K562 (cell line): ENCODE results near the gene ZP3. TPM values are rescaled to one million over a fixed set of nuclear protein-coding genes. Genes with fewer than 3 reads are reported as not detected.

ENCODE experiments used
- ARID3B ChIP-seq: fragments of 250-450 bp; sonication (Bioruptor Pico); IDR thresholded peaks from 2 replicates; pipeline ENCODE4 v1.4.0; 2020; ENCODE audit warnings: borderline replicate concordance
- DACH1 ChIP-seq: fragments of 450-650 bp; IDR thresholded peaks from 2 replicates; pipeline ENCODE4 v1.6.1; 2018; ENCODE audit not compliant: partially characterized antibody
- HLTF ChIP-seq: fragments of 450-650 bp; IDR thresholded peaks from 2 replicates; pipeline ENCODE4 v1.6.1; 2016
- HOMEZ ChIP-seq: fragments of 250-450 bp; sonication (Bioruptor Pico); IDR thresholded peaks from 2 replicates; pipeline ENCODE4 v1.4.0; 2020; ENCODE audit warnings: mild to moderate bottlenecking, moderate library complexity
- MED1 ChIP-seq: sonication (generic); formaldehyde crosslinking; IDR thresholded peaks from 2 replicates; pipeline ENCODE4 v1.8.1; 2023; ENCODE audit warnings: missing genetic modification reagents, borderline replicate concordance
- MYC ChIP-seq, 2 experiments: fragments of 250-450 bp in 1 of 2; sonication (Bioruptor Pico) in 1 of 2; IDR thresholded peaks; 2 replicates each; pipeline versions ENCODE4 v1.5.1 to v1.6.1; 2012 to 2021; ENCODE audit warnings: low read depth in 2 of 2, borderline replicate concordance in 1 of 2, improper control_type of control experiment in 1 of 2, low read length in 1 of 2, mild to moderate bottlenecking in 1 of 2, moderate library complexity in 1 of 2
- MYNN ChIP-seq, 2 experiments: sonication (generic); formaldehyde crosslinking in 1 of 2; IDR thresholded peaks; 2 replicates each; pipeline versions ENCODE4 v1.5.0 to v1.6.1; 2016 to 2020; ENCODE audit warnings: antibody characterized with exemption in 1 of 2, missing genetic modification reagents in 1 of 2
- NCOA4 ChIP-seq: fragments of 450-650 bp; IDR thresholded peaks from 2 replicates; pipeline ENCODE4 v1.6.1; 2018; ENCODE audit warnings: mild to moderate bottlenecking; ENCODE audit not compliant: partially characterized antibody
- OTX1 ChIP-seq: fragments of 450-650 bp; formaldehyde crosslinking; IDR thresholded peaks from 2 replicates; pipeline ENCODE4 v1.4.0; 2022; ENCODE audit warnings: mild to moderate bottlenecking
- PHF21A ChIP-seq: fragments of 450-650 bp; IDR thresholded peaks from 2 replicates; pipeline ENCODE4 v1.6.1; 2017; ENCODE audit warnings: low read depth, borderline replicate concordance
- PHTF2 ChIP-seq: fragments of 250-450 bp; sonication (Bioruptor Pico); IDR thresholded peaks from 2 replicates; pipeline ENCODE4 v1.5.0; 2021; ENCODE audit warnings: mild to moderate bottlenecking
- RBM22 ChIP-seq: fragments of 200-400 bp; formaldehyde crosslinking; IDR thresholded peaks from 2 replicates; pipeline ENCODE4 v1.6.1; 2018; ENCODE audit warnings: low read length, low read depth; ENCODE audit not compliant: poor library complexity, severe bottlenecking
- RHOXF2B ChIP-seq: fragments of 250-450 bp; sonication (Bioruptor Pico); conservative IDR thresholded peaks from 2 replicates; pipeline ENCODE4 v1.5.1; 2021
- SIRT6 ChIP-seq: IDR thresholded peaks from one replicate; pipeline ENCODE4 v1.6.1; 2012; ENCODE audit warnings: low read depth, mild to moderate bottlenecking, control low read depth, inconsistent platforms, low read length, moderate library complexity
- SMARCA5 ChIP-seq: fragments of 450-650 bp; IDR thresholded peaks from 2 replicates; pipeline ENCODE4 v1.6.1; 2016
- SMC3 ChIP-seq: conservative IDR thresholded peaks from 2 replicates; pipeline ENCODE4 v1.6.1; 2011; ENCODE audit warnings: low read depth, low read length, improper control_type of control experiment; ENCODE audit not compliant: insufficient read depth
- SP2 ChIP-seq: IDR thresholded peaks from 2 replicates; pipeline ENCODE4 v1.6.1; 2011; ENCODE audit warnings: mild to moderate bottlenecking, low read depth, low read length, moderate library complexity; ENCODE audit not compliant: poor library complexity, severe bottlenecking; ENCODE audit errors: extremely low read depth
- SRSF7 ChIP-seq: fragments of 200-400 bp; formaldehyde crosslinking; optimal IDR thresholded peaks from 2 replicates; pipeline ENCODE3; 2017; ENCODE audit warnings: mild to moderate bottlenecking, low read depth, low read length
- TAF15 ChIP-seq: fragments of 200-400 bp; formaldehyde crosslinking; IDR thresholded peaks from 2 replicates; pipeline ENCODE4 v1.6.1; 2017; ENCODE audit warnings: mild to moderate bottlenecking, low read depth, low read length, moderate library complexity
- TAF9B ChIP-seq: fragments of 450-650 bp; IDR thresholded peaks from 2 replicates; pipeline ENCODE4 v1.6.1; 2018; ENCODE audit warnings: mild to moderate bottlenecking; ENCODE audit not compliant: partially characterized antibody
- TBP ChIP-seq: optimal IDR thresholded peaks from 2 replicates; pipeline ENCODE3; 2011; ENCODE audit warnings: low read depth, low read length, improper control_type of control experiment
- TCFL5 ChIP-seq: fragments of 250-450 bp; sonication (Bioruptor Pico); conservative IDR thresholded peaks from 2 replicates; pipeline ENCODE4 v1.6.1; 2021; ENCODE audit warnings: mild to moderate bottlenecking, moderate library complexity, matching md5 sums
- ZFP30 ChIP-seq: fragments of 250-450 bp; sonication (Bioruptor Pico); IDR thresholded peaks from 2 replicates; pipeline ENCODE4 v1.8.0; 2022; ENCODE audit warnings: moderate library complexity, mild to moderate bottlenecking, inconsistent platforms, borderline replicate concordance
- ZNF140 ChIP-seq: fragments of 250-450 bp; sonication (Bioruptor Pico); IDR thresholded peaks from 2 replicates; pipeline ENCODE4 v1.8.0; 2021; ENCODE audit warnings: moderate library complexity, mild to moderate bottlenecking, inconsistent platforms
- ZNF696 ChIP-seq: fragments of 250-450 bp; sonication (Bioruptor Pico); conservative IDR thresholded peaks from 2 replicates; pipeline ENCODE4 v1.4.0; 2020; ENCODE audit warnings: mild to moderate bottlenecking, moderate library complexity
- polyA plus RNA-seq, 8 experiments: library from polyadenylated mRNA; depleted of rRNA in 4 of 8; stranded (reverse) in 5 of 8; unstranded in 3 of 8; fragments of >200 nt; fragmentation: Nextera tagmentation in 2 of 8; fragmentation: Illumina TruSeq in 1 of 8; extraction: Ambion mirVana in 2 of 8; extraction: Trizol in 1 of 8; gene quantifications; 2 replicates each; pipeline versions ENCODE4 v1.2.1 to v1.2.3, GENCODE V29; 2011 to 2014; ENCODE audit warnings: inconsistent platforms in 1 of 8, missing spikeins in 1 of 8
- total RNA-seq, 7 experiments: library from RNA; depleted of rRNA in 6 of 7; stranded (reverse); fragments of >200 nt in 6 of 7; fragmentation: Illumina TruSeq in 2 of 7; extraction: Trizol in 2 of 7; gene quantifications; 2 replicates each; pipeline versions ENCODE4 v1.2.1 to v1.2.3, GENCODE V29; 2011 to 2021; ENCODE audit warnings: low replicate concordance in 1 of 7

The ZP3 gene
- total and polyA plus RNA-seq, 9 of the 15 experiments (the other 6 are each of a cell fraction or from before 2014, with no cell fraction given), result 1.4 to 3.8 (median 2.4) TPM

- no peak for TF ChIP-seq SIRT6
- no peak for TF ChIP-seq ZFP30 (CRISPR knock-in tag)
- TF ChIP-seq SMARCA5, result peak; percentile 37; the same call in 1 of the 2 replicates
- no peak for TF ChIP-seq TAF9B
- TF ChIP-seq HOMEZ (CRISPR knock-in tag), result no peak
- no peak for TF ChIP-seq SRSF7
- no peak for TF ChIP-seq ARID3B
- no peak for TF ChIP-seq HLTF
- no peak for TF ChIP-seq MED1
- no peak for TF ChIP-seq TCFL5 (CRISPR knock-in tag)
- TF ChIP-seq TAF15, result no peak
- TF ChIP-seq DACH1, result no peak
- TF ChIP-seq ZNF696 (CRISPR knock-in tag), result no peak
- TF ChIP-seq ZNF140 (CRISPR knock-in tag), result no peak
- 0 out of 2 replicates have a peak, but pooled peaks have one; percentile 73 for TF ChIP-seq OTX1 (CRISPR knock-in tag)
- TF ChIP-seq PHTF2 (CRISPR knock-in tag), result no peak
- TF ChIP-seq PHF21A, result peak; percentile 98; the same call in 1 of the 2 replicates
- TF ChIP-seq TBP, result no peak
- TF ChIP-seq RHOXF2B (CRISPR knock-in tag), result no peak
- TF ChIP-seq NCOA4, result no peak
- peak; percentile 32; the same call in 1 of the 2 replicates for TF ChIP-seq MYC (IDR thresholded peaks at IDR 0.05; ENCODE audit: low read depth, low read length)
- no peak for TF ChIP-seq MYC (CRISPR knock-in tag; IDR thresholded peaks at IDR 0.05; ENCODE audit: borderline replicate concordance, low read depth)
- no peak; the same call in 1 of the 2 replicates for TF ChIP-seq SMC3
- TF ChIP-seq RBM22, result no peak
- no peak for TF ChIP-seq SP2
- TF ChIP-seq MYNN (IDR thresholded peaks at IDR 0.05), result no peak
- no peak for TF ChIP-seq MYNN (CRISPR knock-in tag; IDR thresholded peaks at IDR 0.05)
Observed at GRCh38 chr7:76383089-76383944, 41.4 kb upstream of the ZP3 start (continued).
